HG03095 (cell line): Measurements from ENCODE around the gene CEP112.
A peak's percentile ranks its signal among the peaks of the same experiment; 100 is the strongest.

Experiments
- ATAC-seq: cut with Tn5 transposase; IDR thresholded peaks from one replicate; pipeline ENCODE4 v1.9.1; 2021; ENCODE audit warnings: moderate library complexity; ENCODE audit not compliant: unreplicated experiment

Gene CEP112

GRCh38 chr17:65664696-65665095 lies 527.2 kb downstream of the CEP112 start:
- ATAC-seq: no peak

DNA sequence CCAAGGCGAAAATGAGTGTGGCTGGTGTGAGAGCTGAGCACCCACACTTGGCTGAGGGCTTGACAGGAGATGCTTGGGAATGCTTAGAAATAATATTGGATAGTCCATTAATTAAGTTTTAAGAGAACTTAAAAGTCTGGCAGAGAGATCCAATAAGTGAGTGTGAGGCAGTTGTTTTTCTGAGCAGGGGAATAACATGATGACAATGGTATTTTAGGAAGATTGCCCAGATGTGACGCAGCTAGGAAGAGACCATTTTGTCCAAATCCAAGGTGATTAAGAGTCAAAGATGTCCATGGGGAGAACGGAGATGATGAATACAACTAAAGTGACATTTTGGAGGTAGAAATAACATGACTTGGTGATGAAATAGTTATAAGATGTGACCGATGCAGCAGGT lies 527.7 kb downstream of the CEP112 start:
- no peak for ATAC-seq

DNA sequence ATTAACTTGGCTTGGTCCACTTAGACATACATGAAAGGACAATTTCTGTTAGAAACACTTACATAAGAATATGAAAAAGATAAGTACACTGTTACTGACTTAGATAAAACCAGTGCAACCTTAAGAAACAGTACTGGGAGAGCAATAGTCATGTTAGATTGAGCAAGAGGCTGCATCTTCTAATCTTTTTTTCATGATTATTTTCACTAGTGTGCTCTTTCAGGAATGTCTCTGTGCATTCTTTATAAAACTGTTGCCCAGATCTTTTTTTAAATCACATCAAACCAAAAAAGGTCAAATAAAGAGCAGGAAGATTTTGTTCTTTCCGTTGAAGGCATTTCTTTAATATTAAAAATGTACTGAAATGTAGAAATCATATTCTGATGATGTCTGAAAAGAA lies 529.7 kb downstream of the CEP112 start:
- no peak for ATAC-seq

DNA sequence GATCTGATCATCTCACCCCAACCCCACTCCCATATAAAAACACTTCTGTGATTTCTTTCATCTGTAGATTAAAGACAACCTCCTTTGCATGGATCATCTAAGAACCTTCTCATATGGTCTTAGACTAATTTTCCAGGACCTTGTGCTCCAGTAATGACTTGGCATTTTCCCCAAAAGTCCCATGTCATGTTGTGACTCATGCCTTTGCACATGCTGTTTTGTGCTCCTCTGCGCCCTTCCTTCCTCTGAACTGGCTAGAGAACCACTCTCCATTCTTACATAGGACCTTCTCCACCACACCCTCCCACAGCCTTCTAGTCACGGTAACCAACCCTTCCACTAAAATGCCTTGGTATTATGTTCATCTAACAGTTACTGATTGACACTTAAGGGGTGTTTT lies 531.0 kb downstream of the CEP112 start:
- no peak for ATAC-seq

- no peak for ATAC-seq
Measured at GRCh38 chr17:65660078-65660477, 531.9 kb downstream of the CEP112 start.

- no peak for ATAC-seq
Measured at GRCh38 chr17:65659512-65659911, 532.4 kb downstream of the CEP112 start.

GRCh38 chr17:65657251-65657828 lies 534.6 kb downstream of the CEP112 start:
- no peak for ATAC-seq

- peak; percentile 68 for ATAC-seq
Measured at GRCh38 chr17:65656390-65657250, 535.3 kb downstream of the CEP112 start.

- ATAC-seq: no peak
Measured at GRCh38 chr17:65655706-65656105, 536.2 kb downstream of the CEP112 start.

GRCh38 chr17:65644545-65644944 lies 547.4 kb downstream of the CEP112 start:
- ATAC-seq: no peak

GRCh38 chr17:65638221-65638975 lies 553.5 kb downstream of the CEP112 start:
- no peak for ATAC-seq

DNA sequence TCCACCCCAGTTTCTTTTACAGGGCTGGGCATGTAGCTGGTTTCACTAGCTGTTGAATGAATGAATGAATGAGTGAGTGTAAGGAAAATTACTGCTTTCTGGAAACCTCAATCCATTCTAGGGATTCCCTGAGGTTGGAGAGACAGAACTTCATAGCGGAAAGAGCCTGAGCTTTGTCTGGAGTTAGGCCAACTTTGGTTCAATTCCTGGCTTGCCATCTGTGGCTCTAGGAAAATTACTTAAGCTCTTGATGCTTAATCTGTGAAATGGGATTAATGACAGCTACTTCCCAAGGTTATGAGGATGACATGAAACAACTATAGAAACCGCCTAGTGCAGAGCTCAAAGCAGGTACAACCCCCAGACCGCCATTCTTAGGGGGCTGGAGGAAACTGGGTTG lies 554.1 kb downstream of the CEP112 start:
- ATAC-seq: no peak

- no peak for ATAC-seq
Measured at GRCh38 chr17:65634533-65634932, 557.4 kb downstream of the CEP112 start.

- ATAC-seq: no peak
Measured at GRCh38 chr17:65633988-65634387, 557.9 kb downstream of the CEP112 start.

DNA sequence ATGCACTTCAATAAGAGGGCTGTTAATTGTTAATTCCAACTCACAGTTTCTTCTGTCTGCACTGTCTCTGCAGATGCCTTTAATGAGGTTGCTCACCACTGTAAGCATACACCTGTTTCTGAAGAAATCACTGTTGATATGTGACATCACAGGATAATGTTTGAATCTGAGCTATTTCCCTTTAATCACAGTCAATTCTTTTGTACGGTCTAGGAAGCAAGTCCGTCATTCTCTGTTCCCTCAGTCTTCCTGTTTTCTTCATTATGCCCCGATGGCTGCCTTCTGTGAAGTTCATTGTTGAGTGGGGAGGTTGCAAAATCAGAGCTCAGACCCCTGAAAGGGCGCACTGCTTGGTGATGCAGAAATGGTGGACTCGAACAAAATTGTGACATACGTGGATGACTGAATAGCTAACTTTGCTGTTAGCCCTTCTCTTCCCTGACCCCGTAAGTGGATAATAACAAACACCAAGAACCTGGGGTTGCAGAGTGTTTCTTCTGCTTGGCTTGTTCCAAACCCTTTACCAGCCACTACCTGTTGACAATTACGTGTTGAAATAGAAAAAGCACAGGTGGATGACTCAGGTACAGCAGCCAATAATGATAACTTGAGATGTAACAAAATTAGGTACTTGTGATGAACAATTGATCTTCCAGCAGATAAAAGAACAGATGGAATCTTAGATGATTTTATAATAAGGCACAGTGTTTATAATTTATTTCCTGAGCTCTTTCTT lies 558.6 kb downstream of the CEP112 start:
- no peak for ATAC-seq

GRCh38 chr17:65630502-65630901 lies 561.4 kb downstream of the CEP112 start:
- no peak for ATAC-seq

- no peak for ATAC-seq
Measured at GRCh38 chr17:65629234-65629690, 562.7 kb downstream of the CEP112 start.

GRCh38 chr17:65628644-65629036 lies 563.3 kb downstream of the CEP112 start:
- no peak for ATAC-seq

- no peak for ATAC-seq
Measured at GRCh38 chr17:65627891-65628643, 563.9 kb downstream of the CEP112 start.

DNA sequence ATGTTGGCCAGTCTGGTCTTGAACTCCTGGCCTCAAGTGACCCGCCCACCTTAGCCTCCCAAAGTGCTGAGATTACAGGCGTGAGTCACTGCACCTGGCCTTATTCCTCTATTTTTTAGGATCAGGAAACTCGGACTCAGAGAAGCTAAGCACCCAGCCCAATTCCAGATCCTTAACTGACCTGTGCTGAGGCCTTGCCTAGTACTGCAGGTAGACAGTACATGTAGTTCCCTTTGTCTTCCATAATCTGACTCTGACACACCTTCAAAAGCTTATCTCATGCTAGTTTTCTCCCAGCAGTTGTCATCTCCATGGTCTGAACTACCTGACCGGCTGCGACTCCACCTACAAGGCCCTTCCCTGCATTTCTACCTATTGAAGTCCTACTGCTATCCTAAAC lies 564.8 kb downstream of the CEP112 start:
- ATAC-seq: no peak
